Natural killer cell (primary cell): ENCODE results near the gene KSR2. TPM values are rescaled to one million over a fixed set of nuclear protein-coding genes. Genes with fewer than 3 reads are reported as not detected.

Experiments used
- ATAC-seq, 3 donors: fragments of 150-1000 bp in 2 of 3; fragments of 200-7000 bp in 1 of 3; cut with Tn5 transposase; 1 replicate in 1 of 3; 2 replicates in 2 of 3; pipeline ENCODE4 v1.10.0; 2021; ENCODE audit warnings: mild to moderate bottlenecking in 2 of 3, moderate library complexity in 2 of 3
- DNase-seq, 2 donors: peaks; one replicate each; pipeline versions ENCODE4 v3.0.0 to v3.0.0-alpha.2; 2013 to 2021; ENCODE audit warnings: mixed read lengths in 1 of 2
- H3K27ac ChIP-seq: one replicate; pipeline ENCODE4 v1.5.1; 2013; ENCODE audit warnings: mild to moderate bottlenecking, low read length
- H3K27me3 ChIP-seq: one replicate; pipeline ENCODE4 v1.6.1; 2013; ENCODE audit warnings: low read length; ENCODE audit not compliant: control insufficient read depth, insufficient read depth
- H3K36me3 ChIP-seq: one replicate; pipeline ENCODE4 v1.6.1; 2013; ENCODE audit warnings: low read length; ENCODE audit not compliant: control insufficient read depth, insufficient read depth
- H3K4me1 ChIP-seq: one replicate; pipeline ENCODE4 v1.6.1; 2013; ENCODE audit warnings: low read length; ENCODE audit not compliant: control insufficient read depth, insufficient read depth
- H3K4me3 ChIP-seq: one replicate; pipeline ENCODE4 v1.5.1; 2013; ENCODE audit warnings: low read length
- H3K9me3 ChIP-seq: one replicate; pipeline ENCODE4 v1.6.1; 2013; ENCODE audit warnings: low read length; ENCODE audit not compliant: control insufficient read depth, insufficient read depth
- H3K27ac Mint-ChIP-seq, 2 donors: one replicate each; pipeline ENCODE4 v1.8.0; 2022; ENCODE audit warnings: mild to moderate bottlenecking in 2 of 2, mixed read lengths in 2 of 2, moderate library complexity in 1 of 2
- H3K27me3 Mint-ChIP-seq, 2 donors: one replicate each; pipeline ENCODE4 v1.8.0; 2022; ENCODE audit warnings: low read depth in 2 of 2, mixed read lengths in 2 of 2
- H3K36me3 Mint-ChIP-seq: one replicate; pipeline ENCODE4 v1.8.0; 2022; ENCODE audit warnings: mixed read lengths
- H3K4me1 Mint-ChIP-seq, 2 donors: one replicate each; pipeline ENCODE4 v1.8.0; 2022; ENCODE audit warnings: mixed read lengths in 2 of 2
- H3K4me3 Mint-ChIP-seq: one replicate; pipeline ENCODE4 v1.8.0; 2022; ENCODE audit warnings: mild to moderate bottlenecking, moderate library complexity, mixed read lengths
- H3K9me3 Mint-ChIP-seq, 2 donors: one replicate each; pipeline ENCODE4 v1.8.0; 2022; ENCODE audit warnings: mixed read lengths in 2 of 2
- CTCF ChIP-seq: fragments of 200-600 bp; IDR thresholded peaks from one replicate; pipeline ENCODE4 v1.8.0; 2022; ENCODE audit warnings: antibody characterized with exemption
- WGBS: methylation state at CpG from one replicate; pipeline ENCODE4 v1.1.7; 2013; ENCODE audit warnings: missing lambda C conversion rate; ENCODE audit not compliant: insufficient coverage; 5-methylcytosine and 5-hydroxymethylcytosine counted together
- intact Hi-C: fragments of 100-400 bp; cut with micrococcal nuclease; formaldehyde crosslinking; loops from one replicate; pipeline ENCODE4 v1.14.2; 2022
- total RNA-seq, 4 donors: library from RNA; stranded (reverse); fragments of 120-200 nt in 1 of 4; gene quantifications; one replicate each; pipeline versions ENCODE4 v1.2.3 to v1.2.4, GENCODE V29; 2013 to 2022

The KSR2 gene
- total RNA-seq, 3 donors from 2014 or later (not counting 1 experiment from before 2014, with no cell fraction given) = not detected

GRCh38 chr12:117437516-117438255 lies 531.1 kb downstream of the KSR2 start:
- Histone ChIP-seq H3K9me3 (no peaks in the 10 kb centered on the region), H3K27me3 (no peaks in the 10 kb centered on the region), H3K4me3 (no peak overlapping the region), H3K4me1 (no peaks in the 10 kb centered on the region), H3K36me3 (no peaks in the 10 kb centered on the region), H3K27ac (no peak overlapping the region)
- Mint-ChIP-seq H3K4me3 (no peak overlapping the region), H3K27ac (no peak overlapping the region), H3K27me3 (no peaks in the 10 kb centered on the region), H3K9me3 (no peaks in the 10 kb centered on the region), H3K4me1 (no peaks in the 10 kb centered on the region), H3K36me3 (no peaks in the 10 kb centered on the region)
- DNase-seq = no peak
- 81% methylated on average over 11 of the region's 11 CpGs for WGBS
- TF ChIP-seq CTCF = no peak
- no peak for ATAC-seq
- intact Hi-C loops = no loop called here

- no peaks in the 10 kb centered on the region for H3K27me3 Mint-ChIP-seq
- no peak for ATAC-seq
- H3K27me3 ChIP-seq = no peaks in the 10 kb centered on the region
- intact Hi-C loops = no loop called here
- no peak for TF ChIP-seq CTCF
- 93% methylated on average over 3 of the region's 3 CpGs for WGBS
- no peaks in the 10 kb centered on the region for H3K4me1 Mint-ChIP-seq
- H3K4me3 ChIP-seq = no peak overlapping the region
- no peaks in the 10 kb centered on the region for H3K36me3 Mint-ChIP-seq
- no peak overlapping the region for H3K27ac ChIP-seq
- H3K9me3 ChIP-seq = no peaks in the 10 kb centered on the region
- no peak overlapping the region for H3K4me3 Mint-ChIP-seq
- no peak for DNase-seq
- no peak overlapping the region for H3K27ac Mint-ChIP-seq
- no peaks in the 10 kb centered on the region for H3K36me3 ChIP-seq
- H3K4me1 ChIP-seq = no peaks in the 10 kb centered on the region
- H3K9me3 Mint-ChIP-seq = no peaks in the 10 kb centered on the region
These were observed 534.9 kb downstream of the KSR2 start for GRCh38 chr12:117433878-117434277.

- 70% methylated on average over 6 of the region's 6 CpGs for WGBS
- Mint-ChIP-seq H3K27ac (no peak overlapping the region), H3K36me3 (no peaks in the 10 kb centered on the region), H3K4me1 (no peaks in the 10 kb centered on the region), H3K4me3 (no peak overlapping the region), H3K27me3 (no peaks in the 10 kb centered on the region), H3K9me3 (no peaks in the 10 kb centered on the region)
- Histone ChIP-seq H3K27me3 (no peaks in the 10 kb centered on the region), H3K4me3 (no peak overlapping the region), H3K27ac (no peak overlapping the region), H3K9me3 (no peaks in the 10 kb centered on the region), H3K4me1 (no peaks in the 10 kb centered on the region), H3K36me3 (no peaks in the 10 kb centered on the region)
- no peak for TF ChIP-seq CTCF
- DNase-seq = no peak
- ATAC-seq = no peak
- intact Hi-C loops = no loop called here
These were observed 538.5 kb downstream of the KSR2 start for GRCh38 chr12:117430246-117430645.

GRCh38 chr12:117427211-117427610 lies 541.6 kb downstream of the KSR2 start:
- H3K27ac Mint-ChIP-seq = no peak overlapping the region
- H3K4me3 Mint-ChIP-seq = no peak overlapping the region
- DNase-seq (no peak), ATAC-seq (no peak)
- no peaks in the 10 kb centered on the region for H3K9me3 Mint-ChIP-seq
- no peak for TF ChIP-seq CTCF
- H3K4me3 ChIP-seq = no peak overlapping the region
- no peaks in the 10 kb centered on the region for H3K36me3 Mint-ChIP-seq
- H3K4me1 ChIP-seq = no peaks in the 10 kb centered on the region
- no peaks in the 10 kb centered on the region for H3K9me3 ChIP-seq
- WGBS = 86% methylated on average over 3 of the region's 3 CpGs
- H3K36me3 ChIP-seq = no peaks in the 10 kb centered on the region
- H3K27me3 ChIP-seq = no peaks in the 10 kb centered on the region
- H3K27me3 Mint-ChIP-seq = peaks cover 0 to 2% of the 10 kb centered on the region in 2 donors
- intact Hi-C loops = no loop called here
- no peaks in the 10 kb centered on the region for H3K4me1 Mint-ChIP-seq
- no peak overlapping the region for H3K27ac ChIP-seq
